D721Med (cell line): Measurements from ENCODE around the gene CHI3L1.

ENCODE experiments used
- DNase-seq: peaks from one replicate; pipeline ENCODE4 v3.0.0; 2011; ENCODE audit warnings: low spot score; ENCODE audit not compliant: insufficient read length
- FAIRE-seq: peaks from 2 replicates; lab custom pipeline; 2011; peaks lifted over from hg19 to GRCh38; lab: Jason Lieb, UNC
- CTCF ChIP-seq: IDR thresholded peaks from 2 replicates; pipeline ENCODE4 v1.5.1; 2012; ENCODE audit warnings: mild to moderate bottlenecking, control low read depth; ENCODE audit not compliant: insufficient read depth; ENCODE audit errors: missing control alignments

The CHI3L1 gene

GRCh38 chr1:203187304-203187685 is 791 bp upstream of the CHI3L1 start:
- DNase-seq (no peak), FAIRE-seq (no peak)
- TF ChIP-seq CTCF = no peak

- TF ChIP-seq CTCF = no peak
- FAIRE-seq = no peak
- no peak for DNase-seq
These were observed 436 bp downstream of the CHI3L1 start for GRCh38 chr1:203186091-203186445.

- DNase-seq (no peak), FAIRE-seq (no peak)
- no peak for TF ChIP-seq CTCF
These were observed 919 bp downstream of the CHI3L1 start for GRCh38 chr1:203185585-203185984.

- FAIRE-seq = no peak
- no peak for TF ChIP-seq CTCF
- DNase-seq = no peak
These were observed 1.4 kb downstream of the CHI3L1 start for GRCh38 chr1:203185061-203185461.

- no peak for FAIRE-seq
- DNase-seq = no peak
- TF ChIP-seq CTCF = no peak
These were observed 2.0 kb downstream of the CHI3L1 start for GRCh38 chr1:203184467-203184866.

- DNase-seq = no peak
- no peak for TF ChIP-seq CTCF
- no peak for FAIRE-seq
These were observed 2.7 kb downstream of the CHI3L1 start for GRCh38 chr1:203183828-203184227.

- FAIRE-seq = no peak
- TF ChIP-seq CTCF = no peak
- no peak for DNase-seq
These were observed 4.0 kb downstream of the CHI3L1 start for GRCh38 chr1:203182387-203182953.
